H1 (cell line): ENCODE data around the gene UBN1. TPM values are rescaled to one million over a fixed set of nuclear protein-coding genes. Genes with fewer than 3 reads are reported as not detected.

ENCODE experiments used
- CTCF ChIA-PET: fragments of 300-600 bp; sonication (Branson Sonifier 250); formaldehyde crosslinking; loops from one replicate; lab custom pipeline; 2021; ENCODE audit not compliant: partially characterized antibody; lab: Charles Lee
- POLR2A ChIA-PET: fragments of 300-600 bp; sonication (Branson Sonifier 250); formaldehyde crosslinking; loops from one replicate; lab custom pipeline; 2021; ENCODE audit warnings: inconsistent platforms; ENCODE audit not compliant: partially characterized antibody; lab: Charles Lee
- DNase-seq, 2 experiments: peaks; one replicate each; pipeline versions ENCODE4 v3.0.0 to v3.0.0-alpha.2; 2010 to 2022; ENCODE audit warnings: low spot score in 2 of 2, low read depth in 1 of 2, mixed read lengths in 1 of 2
- FAIRE-seq: peaks from 2 replicates; lab custom pipeline; 2011; peaks lifted over from hg19 to GRCh38; lab: Jason Lieb, UNC
- H2AFZ ChIP-seq: 2 replicates; pipeline ENCODE4 v1.8.1; 2012; ENCODE audit warnings: low read length, inconsistent platforms
- H2AK5ac ChIP-seq: 2 replicates; pipeline ENCODE4 v1.6.1; 2013; ENCODE audit warnings: low read depth, low read length
- H2BK120ac ChIP-seq: replicated peaks from 2 replicates; pipeline ENCODE3; 2013; ENCODE audit warnings: low read depth, low read length, inconsistent platforms
- H2BK12ac ChIP-seq: 2 replicates; pipeline ENCODE4 v1.6.1; 2013; ENCODE audit warnings: low read depth, low read length
- H2BK15ac ChIP-seq: 2 replicates; pipeline ENCODE4 v1.6.1; 2013; ENCODE audit warnings: low read length
- H2BK20ac ChIP-seq: 2 replicates; pipeline ENCODE4 v1.6.1; 2013; ENCODE audit warnings: low read length
- H2BK5ac ChIP-seq: 2 replicates; pipeline ENCODE4 v1.6.1; 2013; ENCODE audit warnings: low read depth, low read length
- H3K14ac ChIP-seq: 2 replicates; pipeline ENCODE4 v1.6.1; 2013; ENCODE audit warnings: inconsistent platforms; ENCODE audit not compliant: insufficient read length
- H3K18ac ChIP-seq: 2 replicates; pipeline ENCODE4 v1.6.1; 2013; ENCODE audit warnings: low read length; ENCODE audit errors: extremely low read depth
- H3K23ac ChIP-seq: 2 replicates; pipeline ENCODE4 v1.6.1; 2013; ENCODE audit warnings: inconsistent platforms; ENCODE audit not compliant: insufficient read length
- H3K23me2 ChIP-seq: 2 replicates; pipeline ENCODE4 v1.6.1; 2013; ENCODE audit warnings: low read depth, low read length
- H3K27ac ChIP-seq: 2 replicates; pipeline ENCODE4 v1.6.1; 2011; ENCODE audit warnings: low read depth, low read length, inconsistent platforms
- H3K27me3 ChIP-seq, 4 experiments: replicated peaks in 1 of 4; 1 replicate in 1 of 4; 2 replicates in 3 of 4; pipeline versions ENCODE4 v1.6.1 to v1.8.1; 2011 to 2013; ENCODE audit warnings: low read length in 3 of 4, mild to moderate bottlenecking in 3 of 4, inconsistent platforms in 2 of 4, mixed read lengths in 2 of 4, moderate library complexity in 1 of 4; ENCODE audit not compliant: control insufficient read depth in 3 of 4, insufficient read depth in 3 of 4; ENCODE audit errors: extremely low read depth in 1 of 4
- H3K36me3 ChIP-seq, 4 experiments: 2 replicates each; pipeline versions ENCODE4 v1.6.1 to v1.8.1; 2011 to 2013; ENCODE audit warnings: mild to moderate bottlenecking in 4 of 4, low read length in 3 of 4, moderate library complexity in 2 of 4, control low read depth in 1 of 4, inconsistent platforms in 1 of 4; ENCODE audit not compliant: insufficient read depth in 4 of 4, control insufficient read depth in 2 of 4
- H3K4ac ChIP-seq: replicated peaks from 2 replicates; pipeline ENCODE3; 2013; ENCODE audit warnings: low read length, low read depth, mixed read lengths, inconsistent platforms; ENCODE audit not compliant: insufficient read length
- H3K4me1 ChIP-seq, 4 experiments: replicated peaks in 1 of 4; 1 replicate in 1 of 4; 2 replicates in 3 of 4; pipeline versions ENCODE4 v1.6.1 to v1.8.1; 2011 to 2013; ENCODE audit warnings: low read length in 3 of 4, inconsistent platforms in 2 of 4, mixed read lengths in 1 of 4; ENCODE audit not compliant: insufficient read depth in 4 of 4, control insufficient read depth in 3 of 4
- H3K4me2 ChIP-seq, 2 experiments: 2 replicates each; pipeline versions ENCODE4 v1.6.1 to v1.8.1; 2011 to 2013; ENCODE audit warnings: low read depth in 2 of 2, low read length in 2 of 2, control low read depth in 1 of 2, inconsistent platforms in 1 of 2, mild to moderate bottlenecking in 1 of 2; ENCODE audit not compliant: insufficient read depth in 1 of 2
- H3K4me3 ChIP-seq, 4 experiments: fragments of 200-600, 300-600 bp in 1 of 4; sonication (generic), shearing (Covaris generic), sonication (Bioruptor Twin) in 1 of 4; 2 replicates each; pipeline versions ENCODE4 v1.5.1 to v1.8.1; 2011 to 2016; ENCODE audit warnings: low read length in 4 of 4, low read depth in 3 of 4, control low read depth in 2 of 4, inconsistent platforms in 2 of 4, mild to moderate bottlenecking in 2 of 4, mixed read lengths in 1 of 4, moderate library complexity in 1 of 4; ENCODE audit not compliant: insufficient read depth in 2 of 4; ENCODE audit errors: extremely low read depth in 1 of 4
- H3K56ac ChIP-seq: replicated peaks from 2 replicates; pipeline ENCODE3; 2013; ENCODE audit warnings: low read depth, mild to moderate bottlenecking, mixed read lengths, low read length, inconsistent platforms; ENCODE audit not compliant: insufficient read length
- H3K79me1 ChIP-seq: 2 replicates; pipeline ENCODE4 v1.6.1; 2013; ENCODE audit warnings: low read depth, low read length, control low read depth
- H3K79me2 ChIP-seq, 2 experiments: 2 replicates each; pipeline versions ENCODE4 v1.6.1 to v1.8.1; 2012 to 2013; ENCODE audit warnings: low read length in 2 of 2, mild to moderate bottlenecking in 2 of 2, inconsistent platforms in 1 of 2; ENCODE audit not compliant: insufficient read depth in 2 of 2, control insufficient read depth in 1 of 2
- H3K9ac ChIP-seq, 4 experiments: replicated peaks in 1 of 4; 1 replicate in 1 of 4; 2 replicates in 3 of 4; pipeline versions ENCODE4 v1.6.1 to v1.8.1; 2011 to 2013; ENCODE audit warnings: low read depth in 3 of 4, low read length in 3 of 4, control low read depth in 2 of 4, mild to moderate bottlenecking in 2 of 4, moderate library complexity in 2 of 4, inconsistent platforms in 1 of 4; ENCODE audit errors: extremely low read depth in 1 of 4
- H3K9me3 ChIP-seq, 2 experiments: 2 replicates each; pipeline versions ENCODE4 v1.6.1 to v1.8.1; 2012 to 2013; ENCODE audit warnings: mild to moderate bottlenecking in 2 of 2, moderate library complexity in 2 of 2, control low read depth in 1 of 2, inconsistent platforms in 1 of 2, low read depth in 1 of 2, low read length in 1 of 2, mixed read lengths in 1 of 2; ENCODE audit not compliant: insufficient read depth in 2 of 2
- H4K20me1 ChIP-seq, 2 experiments: replicated peaks in 1 of 2; 2 replicates each; pipeline versions ENCODE3 to v1.8.1; 2011 to 2013; ENCODE audit warnings: inconsistent platforms in 2 of 2, low read length in 2 of 2, mild to moderate bottlenecking in 1 of 2; ENCODE audit not compliant: insufficient read depth in 2 of 2, control insufficient read depth in 1 of 2
- H4K5ac ChIP-seq: 2 replicates; pipeline ENCODE4 v1.6.1; 2013; ENCODE audit warnings: low read length, low read depth, mixed read lengths, inconsistent platforms; ENCODE audit not compliant: insufficient read length
- H4K8ac ChIP-seq: 2 replicates; pipeline ENCODE4 v1.8.0; 2013; ENCODE audit warnings: mild to moderate bottlenecking, moderate library complexity, low read length, inconsistent platforms; ENCODE audit not compliant: insufficient read depth; ENCODE audit errors: extremely low read depth
- H4K91ac ChIP-seq: replicated peaks from 2 replicates; pipeline ENCODE3; 2013; ENCODE audit warnings: low read length, mixed read lengths, inconsistent platforms; ENCODE audit not compliant: insufficient read length
- BCL11A ChIP-seq, 2 experiments: IDR thresholded peaks; one replicate each; pipeline ENCODE4 v1.6.1; 2011; ENCODE audit warnings: low read depth in 2 of 2, low read length in 2 of 2, mild to moderate bottlenecking in 2 of 2
- CBX5 ChIP-seq: fragments of 300-800, 300-1000 bp; sonication (generic); IDR thresholded peaks from 2 replicates; pipeline ENCODE4 v1.7.1; 2016; ENCODE audit warnings: antibody characterized with exemption, low read length, low read depth
- CBX8 ChIP-seq: fragments of 300-800, 300-1000 bp; sonication (generic); IDR thresholded peaks from 2 replicates; pipeline ENCODE4 v1.7.1; 2016; ENCODE audit warnings: low read depth, low read length, borderline replicate concordance
- EGR1 ChIP-seq: IDR thresholded peaks from 2 replicates; pipeline ENCODE4 v1.6.1; 2011; ENCODE audit warnings: low read depth, low read length, borderline replicate concordance
- HDAC6 ChIP-seq: IDR thresholded peaks from one replicate; pipeline ENCODE4 v1.7.1; 2012; ENCODE audit warnings: low read depth, mild to moderate bottlenecking, inconsistent platforms, low read length, moderate library complexity
- POU5F1 ChIP-seq: IDR thresholded peaks from 2 replicates; pipeline ENCODE4 v1.6.1; 2011; ENCODE audit warnings: low read depth, mild to moderate bottlenecking, low read length, moderate library complexity
- SAP30 ChIP-seq: fragments of 300-600 bp; sonication (generic); IDR thresholded peaks from 2 replicates; pipeline ENCODE4 v1.7.1; 2012; ENCODE audit warnings: low read length, moderate library complexity, mild to moderate bottlenecking, inconsistent platforms; ENCODE audit not compliant: insufficient read depth, insufficient replicate concordance
- SIX5 ChIP-seq: IDR thresholded peaks from 2 replicates; pipeline ENCODE4 v1.6.1; 2011; ENCODE audit warnings: mild to moderate bottlenecking, low read depth, low read length
- WGBS, 2 experiments: shearing (Covaris generic) in 1 of 2; methylation state at CpG; one replicate each; pipeline versions ENCODE4 v1.1.6 to v1.1.7; 2013 to 2015; ENCODE audit warnings: low lambda C conversion rate in 2 of 2, mixed read lengths in 2 of 2, inconsistent platforms in 1 of 2, low coverage in 1 of 2, missing lambda C conversion rate in 1 of 2; ENCODE audit not compliant: insufficient replicate concordance in 2 of 2, insufficient coverage in 1 of 2, insufficient read length in 1 of 2; ENCODE audit errors: extremely low coverage in 1 of 2, missing lambda C conversion rate in 1 of 2; 5-methylcytosine and 5-hydroxymethylcytosine counted together
- polyA plus RNA-seq, 7 experiments: library from polyadenylated mRNA; depleted of rRNA in 3 of 7; stranded (reverse) in 5 of 7; unstranded in 2 of 7; fragments of >200 nt in 5 of 7; fragments of 200-250 nt in 2 of 7; gene quantifications; 1 replicate in 5 of 7; 2 replicates in 1 of 7; 4 replicates in 1 of 7; pipeline versions ENCODE4 v1.2.1 to v1.2.3, GENCODE V29; 2011 to 2013; ENCODE audit warnings: missing spikeins in 2 of 7, mixed read lengths in 2 of 7
- total RNA-seq: library from RNA; stranded (reverse); fragmentation: NEBNext Ultra II Directional; extraction: Animal tissue kit (Norgen Biotek cat#: 25700); gene quantifications from 2 replicates; pipeline ENCODE4 v1.2.1, GENCODE V29; 2021
- TF ChIP-seq, protein P1 (sequence below): IDR thresholded peaks from 2 replicates; pipeline ENCODE4 v1.6.1; 2011; ENCODE audit warnings: low read length, improper control_type of control experiment
- TF ChIP-seq, protein P2 (sequence below), 3 experiments: IDR thresholded peaks; 1 replicate in 2 of 3; 2 replicates in 1 of 3; pipeline versions ENCODE4 v1.5.1 to v1.6.1; 2011; ENCODE audit warnings: low read length in 3 of 3, mild to moderate bottlenecking in 3 of 3, inconsistent platforms in 2 of 3, low read depth in 1 of 3, moderate library complexity in 1 of 3; ENCODE audit not compliant: insufficient read depth in 1 of 3; ENCODE audit errors: control extremely low read depth in 1 of 3

UBN1 gene
- total and polyA plus RNA-seq, 2 of the 8 experiments (the other 6 are each of a cell fraction or from before 2014, with no cell fraction given): 16.2 to 37.0 TPM

DNA sequence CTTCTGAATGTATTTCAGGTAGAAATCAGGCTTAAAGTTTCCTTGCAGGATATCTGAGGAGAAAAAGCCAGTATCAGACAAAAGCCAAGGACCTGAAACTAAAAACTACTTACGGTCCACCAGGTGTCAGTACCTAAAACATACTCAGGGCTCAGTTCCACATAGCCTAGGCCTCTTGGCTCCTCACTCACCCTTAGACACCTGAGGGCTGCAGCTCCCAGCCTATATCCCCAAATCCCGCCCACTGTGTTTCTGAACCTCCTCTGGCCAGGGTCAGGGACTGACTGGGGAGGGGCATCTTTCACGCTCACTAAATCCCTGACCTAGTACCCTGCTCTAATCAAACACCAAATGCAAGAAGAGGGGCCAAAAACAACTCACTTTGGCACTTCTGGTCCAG is 36.0 kb upstream of the UBN1 start:
- FAIRE-seq: no peak
- Histone ChIP-seq H4K5ac (no peak overlapping the region), H3K4ac (no peak overlapping the region), H3K4me2 (no peak overlapping the region), H3K9ac (no peak overlapping the region), H3K4me3 (no peak overlapping the region), H3K23ac (no peak overlapping the region), H3K79me1 (no peaks in the 10 kb centered on the region), H3K79me2 (no peaks in the 10 kb centered on the region), H2AFZ (no peak overlapping the region), H4K91ac (no peak overlapping the region), H2AK5ac (no peak overlapping the region), H2BK20ac (no peak overlapping the region), H3K27me3 (no peaks in the 10 kb centered on the region), H2BK5ac (no peak overlapping the region), H4K20me1 (peaks cover 0 to 6% of the 10 kb centered on the region in 2 experiments), H3K18ac (no peak overlapping the region), H2BK15ac (no peak overlapping the region), H3K23me2 (no peaks in the 10 kb centered on the region), H3K9me3 (no peaks in the 10 kb centered on the region), H4K8ac (no peak overlapping the region), H3K14ac (no peak overlapping the region), H3K4me1 (no peaks in the 10 kb centered on the region), H3K27ac (no peak overlapping the region), H2BK12ac (no peak overlapping the region), H3K36me3 (peaks cover 10 to 56% (median 40%) of the 10 kb centered on the region in 4 experiments), H3K56ac (no peak overlapping the region), H2BK120ac (no peak overlapping the region)
- POLR2A ChIA-PET: interaction anchor here (1.2 to 1.3 kb wide), 3 partner anchors 26 to 38 kb away, joined by 3 read pairs; no protein-coding TSS in a partner anchor
- WGBS, 2 experiments: 91% methylated on average over 3 of the region's 3 CpGs; no CpG with 5 or more reads in 1 of the 2 experiments
- CTCF ChIA-PET: interaction anchor here (0.6 kb wide), 1 partner anchor 341 kb away, joined by 3 read pairs; no protein-coding TSS in a partner anchor
- DNase-seq: no peak
- TF ChIP-seq SAP30: no peak
- TF ChIP-seq, protein P1, sequence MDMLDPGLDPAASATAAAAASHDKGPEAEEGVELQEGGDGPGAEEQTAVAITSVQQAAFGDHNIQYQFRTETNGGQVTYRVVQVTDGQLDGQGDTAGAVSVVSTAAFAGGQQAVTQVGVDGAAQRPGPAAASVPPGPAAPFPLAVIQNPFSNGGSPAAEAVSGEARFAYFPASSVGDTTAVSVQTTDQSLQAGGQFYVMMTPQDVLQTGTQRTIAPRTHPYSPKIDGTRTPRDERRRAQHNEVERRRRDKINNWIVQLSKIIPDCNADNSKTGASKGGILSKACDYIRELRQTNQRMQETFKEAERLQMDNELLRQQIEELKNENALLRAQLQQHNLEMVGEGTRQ: no peak
- no peak for TF ChIP-seq CBX8
- TF ChIP-seq EGR1: no peak
- no peak for TF ChIP-seq POU5F1
- no peak for TF ChIP-seq CBX5
- no peak for TF ChIP-seq BCL11A (IDR thresholded peaks at IDR 0.05; ENCODE audit: low read depth in 2 of 2, low read length in 2 of 2)
- TF ChIP-seq SIX5: no peak
- TF ChIP-seq, protein P2, sequence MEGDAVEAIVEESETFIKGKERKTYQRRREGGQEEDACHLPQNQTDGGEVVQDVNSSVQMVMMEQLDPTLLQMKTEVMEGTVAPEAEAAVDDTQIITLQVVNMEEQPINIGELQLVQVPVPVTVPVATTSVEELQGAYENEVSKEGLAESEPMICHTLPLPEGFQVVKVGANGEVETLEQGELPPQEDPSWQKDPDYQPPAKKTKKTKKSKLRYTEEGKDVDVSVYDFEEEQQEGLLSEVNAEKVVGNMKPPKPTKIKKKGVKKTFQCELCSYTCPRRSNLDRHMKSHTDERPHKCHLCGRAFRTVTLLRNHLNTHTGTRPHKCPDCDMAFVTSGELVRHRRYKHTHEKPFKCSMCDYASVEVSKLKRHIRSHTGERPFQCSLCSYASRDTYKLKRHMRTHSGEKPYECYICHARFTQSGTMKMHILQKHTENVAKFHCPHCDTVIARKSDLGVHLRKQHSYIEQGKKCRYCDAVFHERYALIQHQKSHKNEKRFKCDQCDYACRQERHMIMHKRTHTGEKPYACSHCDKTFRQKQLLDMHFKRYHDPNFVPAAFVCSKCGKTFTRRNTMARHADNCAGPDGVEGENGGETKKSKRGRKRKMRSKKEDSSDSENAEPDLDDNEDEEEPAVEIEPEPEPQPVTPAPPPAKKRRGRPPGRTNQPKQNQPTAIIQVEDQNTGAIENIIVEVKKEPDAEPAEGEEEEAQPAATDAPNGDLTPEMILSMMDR (IDR thresholded peaks at IDR 0.05; ENCODE audit: control extremely low read depth in 1 of 3, insufficient read depth in 1 of 3, low read depth in 1 of 3, low read length in 3 of 3): no peak
- TF ChIP-seq HDAC6: no peak
